ENCODE data around the gene CCR7. TPM values are rescaled to one million over a fixed set of nuclear protein-coding genes. Genes with fewer than 3 reads are reported as not detected.
A peak's percentile ranks its signal among the peaks of the same experiment; 100 is the strongest.
"Not testable (repeated sequence)": the region's sequence is repeated elsewhere in the genome, so short reads cannot be mapped to it uniquely, and the experiment has no call there.

CCR7 gene
- total RNA-seq, 4 donors from 2014 or later = 0.12 to 0.95 (median 0.53) TPM; not detected in 1

DNA sequence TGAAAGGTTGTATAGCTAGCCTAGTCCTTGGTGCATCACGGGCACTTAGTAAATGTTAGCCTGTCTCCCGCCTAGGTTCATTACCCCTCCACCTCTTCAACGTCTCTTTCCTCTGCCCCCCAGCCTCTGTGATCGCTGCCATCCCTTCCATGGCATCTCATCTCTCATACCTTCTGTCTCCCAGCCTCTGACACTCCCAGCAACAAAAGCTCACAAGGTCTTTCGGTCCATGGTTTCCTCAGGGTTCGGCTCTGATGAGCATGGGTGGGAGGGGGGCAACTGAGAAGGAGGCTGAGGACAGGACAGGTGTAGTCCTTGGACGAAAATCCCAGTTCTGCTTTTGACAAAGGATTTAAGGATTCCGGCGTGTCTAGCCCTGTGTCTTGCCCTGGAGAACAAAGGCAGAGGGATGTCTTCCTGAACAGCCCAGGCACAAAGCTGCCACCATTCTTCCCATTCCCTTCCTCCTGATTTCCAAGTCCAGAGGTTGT is 16.7 kb downstream of the CCR7 start:
- H3K4me3 ChIP-seq = no peak overlapping the region
- intact Hi-C loops (cut with DNase I) = no loop called here
- H3K36me3 ChIP-seq = no peaks in the 10 kb centered on the region
- no peak for TF ChIP-seq POLR2A (IDR thresholded peaks at IDR 0.05)
- TF ChIP-seq, protein P1, sequence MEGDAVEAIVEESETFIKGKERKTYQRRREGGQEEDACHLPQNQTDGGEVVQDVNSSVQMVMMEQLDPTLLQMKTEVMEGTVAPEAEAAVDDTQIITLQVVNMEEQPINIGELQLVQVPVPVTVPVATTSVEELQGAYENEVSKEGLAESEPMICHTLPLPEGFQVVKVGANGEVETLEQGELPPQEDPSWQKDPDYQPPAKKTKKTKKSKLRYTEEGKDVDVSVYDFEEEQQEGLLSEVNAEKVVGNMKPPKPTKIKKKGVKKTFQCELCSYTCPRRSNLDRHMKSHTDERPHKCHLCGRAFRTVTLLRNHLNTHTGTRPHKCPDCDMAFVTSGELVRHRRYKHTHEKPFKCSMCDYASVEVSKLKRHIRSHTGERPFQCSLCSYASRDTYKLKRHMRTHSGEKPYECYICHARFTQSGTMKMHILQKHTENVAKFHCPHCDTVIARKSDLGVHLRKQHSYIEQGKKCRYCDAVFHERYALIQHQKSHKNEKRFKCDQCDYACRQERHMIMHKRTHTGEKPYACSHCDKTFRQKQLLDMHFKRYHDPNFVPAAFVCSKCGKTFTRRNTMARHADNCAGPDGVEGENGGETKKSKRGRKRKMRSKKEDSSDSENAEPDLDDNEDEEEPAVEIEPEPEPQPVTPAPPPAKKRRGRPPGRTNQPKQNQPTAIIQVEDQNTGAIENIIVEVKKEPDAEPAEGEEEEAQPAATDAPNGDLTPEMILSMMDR (IDR thresholded peaks at IDR 0.05) = no peak
- H3K4me1 ChIP-seq = peaks cover 53 to 83% (median 72%) of the 10 kb centered on the region in 3 donors
- no peak for DNase-seq
- WGBS, 2 donors = 65 to 66% methylated on average over 7 to 8 of the region's 9 CpGs
- no peaks in the 10 kb centered on the region for H3K27me3 ChIP-seq
- peak overlapping the region; percentile 71 to 93 (median 88) for H3K27ac ChIP-seq
- H3K9me3 ChIP-seq = no peaks in the 10 kb centered on the region

DNA sequence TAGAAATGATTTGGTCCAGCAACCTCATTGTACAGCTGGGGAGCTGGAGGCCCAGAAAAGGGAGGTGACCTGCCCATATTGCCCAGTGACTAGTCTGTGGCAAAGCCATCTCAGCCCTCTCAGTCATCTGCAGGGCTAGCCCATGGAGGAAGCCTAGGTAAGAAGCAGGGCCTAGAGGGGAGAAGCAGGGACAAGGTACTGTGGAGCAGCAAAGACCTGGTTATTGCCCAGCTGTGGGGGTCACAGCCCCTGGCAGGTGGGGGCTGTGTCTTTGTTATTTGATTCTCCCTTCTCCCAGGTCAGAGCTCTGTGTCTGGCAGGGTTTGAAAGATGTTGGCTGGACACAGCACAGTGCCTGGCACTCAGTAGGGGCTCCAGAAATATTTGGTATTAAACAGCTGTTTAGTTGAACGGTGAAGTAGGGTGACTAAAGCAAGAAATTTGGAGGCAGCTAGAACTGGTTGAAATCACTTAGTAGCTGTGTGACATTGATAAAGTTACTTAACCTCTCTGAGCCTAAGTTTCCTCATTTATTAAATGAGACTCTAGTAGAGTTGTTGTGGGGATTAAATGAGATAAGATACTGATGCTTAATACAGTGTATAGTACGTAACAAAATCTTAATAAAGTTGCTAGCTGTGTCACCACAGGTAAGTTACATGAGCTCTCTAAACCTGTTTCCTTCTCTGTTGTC is 17.3 kb downstream of the CCR7 start:
- intact Hi-C loops (cut with DNase I) = no loop called here
- 49 to 55% methylated on average over 2 of the region's 2 CpGs for WGBS, 2 donors
- peak overlapping the region; percentile 71 to 93 (median 88) for H3K27ac ChIP-seq
- H3K27me3 ChIP-seq = no peaks in the 10 kb centered on the region
- H3K9me3 ChIP-seq = no peaks in the 10 kb centered on the region
- peaks cover 56 to 83% (median 72%) of the 10 kb centered on the region in 3 donors for H3K4me1 ChIP-seq
- H3K36me3 ChIP-seq = no peaks in the 10 kb centered on the region
- DNase-seq = no peak
- no peak overlapping the region for H3K4me3 ChIP-seq
- TF ChIP-seq, protein P1 (IDR thresholded peaks at IDR 0.05) = no peak
- no peak for TF ChIP-seq POLR2A (IDR thresholded peaks at IDR 0.05)

DNA sequence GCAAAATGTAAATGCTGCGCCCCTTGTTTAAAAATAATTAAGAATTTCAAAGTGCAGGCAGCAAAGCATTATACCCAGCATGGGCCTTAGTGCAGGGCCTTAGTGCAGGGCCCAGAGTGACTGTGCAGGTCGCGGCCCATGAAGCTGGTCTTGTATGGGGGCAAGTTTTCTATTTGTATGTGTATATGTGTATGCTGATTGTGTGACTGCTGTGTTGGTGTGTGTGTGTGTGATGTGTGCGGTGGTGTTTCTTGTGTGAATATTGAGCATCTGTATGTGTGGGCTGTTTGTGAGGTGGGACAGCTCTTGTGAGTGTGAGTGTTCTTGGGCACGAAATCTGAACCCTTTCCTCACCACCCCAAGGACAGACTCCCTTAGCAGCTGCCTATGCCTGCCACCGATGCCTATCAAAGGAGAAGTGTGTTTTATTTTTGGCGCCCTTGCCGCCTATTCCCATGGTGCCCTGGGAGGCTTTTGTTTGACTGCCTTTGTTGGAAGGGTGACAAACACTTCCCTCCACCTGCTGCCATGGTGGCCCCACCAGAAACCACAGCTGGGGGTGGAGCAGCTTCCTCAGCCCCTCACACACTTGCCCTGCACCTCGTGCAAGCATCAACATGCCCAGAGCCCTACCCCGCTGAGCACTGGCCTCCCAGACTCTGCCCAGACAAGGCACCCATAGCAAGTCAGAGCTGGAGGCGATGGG is 18.0 kb downstream of the CCR7 start:
- DNase-seq = no peak
- 41 to 52% methylated on average over 8 of the region's 11 CpGs for WGBS, 2 donors
- Histone ChIP-seq H3K36me3 (no peaks in the 10 kb centered on the region), H3K4me3 (no peak overlapping the region), H3K27ac (peak overlapping the region; percentile 71 to 93 (median 88)), H3K4me1 (peaks cover 54 to 83% (median 74%) of the 10 kb centered on the region in 3 donors), H3K27me3 (no peaks in the 10 kb centered on the region), H3K9me3 (no peaks in the 10 kb centered on the region)
- intact Hi-C loops (cut with DNase I) = no loop called here
- peak in 1 of 4 donors; percentile 10 for TF ChIP-seq POLR2A (IDR thresholded peaks at IDR 0.05)
- TF ChIP-seq, protein P1 (IDR thresholded peaks at IDR 0.05) = no peak

DNA sequence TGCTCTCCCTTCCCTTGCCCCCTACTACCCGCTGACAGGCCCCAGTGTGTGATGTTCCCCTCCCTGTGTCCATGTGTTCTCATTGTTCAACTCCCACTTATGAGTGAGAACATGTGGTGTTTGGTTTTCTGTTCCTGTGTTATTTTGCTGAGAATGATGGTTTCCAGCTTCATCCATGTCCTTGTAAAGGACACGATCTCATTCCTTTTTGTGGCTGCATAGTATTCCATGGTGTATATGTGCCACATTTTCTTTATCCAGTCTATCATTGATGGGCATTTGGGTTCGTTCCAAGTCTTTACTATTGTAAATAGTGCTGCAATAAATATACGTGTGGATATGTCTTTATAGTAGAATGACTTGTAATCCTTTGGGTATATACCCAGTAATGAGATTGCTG is 18.8 kb downstream of the CCR7 start:
- H3K4me3 ChIP-seq; intact Hi-C loops (cut with DNase I); DNase-seq; H3K27me3 ChIP-seq; H3K9me3 ChIP-seq; H3K36me3 ChIP-seq: not testable (repeated sequence)
- 88 to 91% methylated on average over 4 of the region's 4 CpGs for whole genome bisulfite sequencing, 2 donors
- peak overlapping the region in 1 of 4 donors; percentile 89 for H3K27ac ChIP-seq
- peaks cover 54 to 83% (median 75%) of the 10 kb centered on the region in 3 donors for H3K4me1 ChIP-seq

DNA sequence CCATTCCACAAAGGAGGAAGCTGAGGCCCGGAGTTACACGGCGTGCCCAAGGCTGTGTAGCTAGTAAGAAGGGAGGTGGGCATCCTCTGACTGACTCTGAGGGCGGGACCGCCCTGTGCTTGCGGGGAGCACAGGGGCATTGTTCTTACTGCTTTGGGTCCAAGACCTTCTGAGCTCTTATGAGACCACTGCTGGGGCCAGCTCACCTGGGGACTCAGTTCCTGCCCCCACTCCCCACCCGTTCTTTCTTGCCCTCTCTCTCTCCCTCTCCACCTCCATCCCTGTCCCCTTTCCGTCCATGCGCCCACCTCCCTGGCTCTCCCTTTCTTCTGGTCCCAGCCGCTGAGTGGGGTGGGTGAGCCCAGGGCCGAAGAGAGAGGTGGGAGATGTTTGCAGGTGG is 19.6 kb downstream of the CCR7 start:
- Histone ChIP-seq H3K27me3 (no peaks in the 10 kb centered on the region), H3K4me1 (peaks cover 49 to 83% (median 75%) of the 10 kb centered on the region in 3 donors), H3K27ac (no peak overlapping the region), H3K4me3 (no peak overlapping the region), H3K9me3 (no peaks in the 10 kb centered on the region), H3K36me3 (no peaks in the 10 kb centered on the region)
- no peak for TF ChIP-seq POLR2A (IDR thresholded peaks at IDR 0.05)
- TF ChIP-seq, protein P1 (IDR thresholded peaks at IDR 0.05) = no peak
- WGBS, 2 donors = 94 to 96% methylated on average over 7 to 11 of the region's 11 CpGs
- intact Hi-C loops (cut with DNase I) = no loop called here
- DNase-seq = no peak
